GM18951 (cell line): ENCODE results near the gene SPRTN.

Experiments used
- POLR2A ChIP-seq: IDR thresholded peaks from 4 replicates; pipeline ENCODE4 v1.6.1; 2011; ENCODE audit warnings: mild to moderate bottlenecking; ENCODE audit not compliant: insufficient read length, insufficient read depth; ENCODE audit errors: extremely low read depth
- in situ Hi-C: fragments of 300-500 bp; cut with MboI; formaldehyde crosslinking; loops from one replicate; pipeline ENCODE4 v1.12.0; 2022; ENCODE audit warnings: low sequenced_read_pairs, mixed read lengths, inconsistent platforms; ENCODE audit not compliant: unreplicated experiment

Gene SPRTN

DNA sequence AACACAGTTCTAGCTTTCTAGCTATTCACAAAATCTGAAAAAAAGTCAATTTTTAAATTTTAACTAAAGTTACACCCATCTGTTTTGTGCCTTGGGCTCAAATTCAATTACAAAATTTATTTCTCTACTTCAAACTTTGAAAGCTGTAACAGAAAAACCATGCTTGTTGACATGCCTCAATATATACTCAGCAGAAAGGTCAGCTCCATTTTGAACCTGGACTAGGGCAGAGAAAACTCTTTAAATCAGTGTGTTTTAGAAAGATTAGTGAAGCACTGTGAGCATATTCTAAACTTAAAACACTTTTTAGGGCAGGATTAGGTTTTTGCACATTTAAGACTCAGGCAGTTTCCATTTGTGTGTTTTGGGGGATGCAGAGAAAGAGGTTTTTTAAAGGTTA lies 34.4 kb downstream of the SPRTN start:
- in situ Hi-C loops: no loop called here
- TF ChIP-seq POLR2A: no peak

DNA sequence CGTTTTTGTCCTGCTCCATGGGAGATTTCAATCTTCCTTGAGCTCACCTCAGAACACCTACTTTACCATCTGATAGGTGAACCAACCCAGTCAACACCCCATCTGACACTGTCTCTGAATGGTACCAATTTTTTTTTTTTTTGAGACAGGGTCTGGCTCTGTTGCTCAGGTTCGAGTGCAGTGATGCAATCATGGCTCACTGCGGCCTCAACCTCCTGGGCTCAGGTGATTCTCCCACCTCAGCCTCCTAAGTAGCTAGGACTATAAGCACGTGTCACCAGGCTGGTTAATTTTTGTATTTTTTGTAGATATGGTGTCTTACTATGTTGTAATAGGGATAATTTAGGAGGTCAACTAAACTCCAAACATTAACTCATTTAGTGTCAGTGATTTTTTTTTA lies 36.3 kb downstream of the SPRTN start:
- no peak for TF ChIP-seq POLR2A
- in situ Hi-C loops: no loop called here

DNA sequence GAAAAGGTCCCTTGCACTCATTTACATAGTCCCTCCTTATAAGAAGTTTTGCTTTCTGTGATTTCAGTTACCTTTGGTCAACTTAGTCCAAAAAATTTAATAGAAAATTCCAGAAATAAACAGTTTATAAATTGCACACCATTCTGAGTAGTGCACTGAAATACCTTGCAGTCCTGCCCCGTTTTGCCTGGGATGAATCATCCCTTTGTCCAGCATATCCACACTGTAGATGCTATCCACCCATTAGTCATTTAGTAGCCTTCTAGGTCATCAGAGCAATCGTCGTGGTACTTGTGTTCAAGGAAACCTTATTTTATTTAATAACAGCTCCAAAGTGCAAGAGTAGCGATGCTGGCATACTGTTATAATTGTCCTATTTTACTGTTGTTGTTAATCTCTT lies 38.0 kb downstream of the SPRTN start:
- in situ Hi-C loops: no loop called here
- no peak for TF ChIP-seq POLR2A

DNA sequence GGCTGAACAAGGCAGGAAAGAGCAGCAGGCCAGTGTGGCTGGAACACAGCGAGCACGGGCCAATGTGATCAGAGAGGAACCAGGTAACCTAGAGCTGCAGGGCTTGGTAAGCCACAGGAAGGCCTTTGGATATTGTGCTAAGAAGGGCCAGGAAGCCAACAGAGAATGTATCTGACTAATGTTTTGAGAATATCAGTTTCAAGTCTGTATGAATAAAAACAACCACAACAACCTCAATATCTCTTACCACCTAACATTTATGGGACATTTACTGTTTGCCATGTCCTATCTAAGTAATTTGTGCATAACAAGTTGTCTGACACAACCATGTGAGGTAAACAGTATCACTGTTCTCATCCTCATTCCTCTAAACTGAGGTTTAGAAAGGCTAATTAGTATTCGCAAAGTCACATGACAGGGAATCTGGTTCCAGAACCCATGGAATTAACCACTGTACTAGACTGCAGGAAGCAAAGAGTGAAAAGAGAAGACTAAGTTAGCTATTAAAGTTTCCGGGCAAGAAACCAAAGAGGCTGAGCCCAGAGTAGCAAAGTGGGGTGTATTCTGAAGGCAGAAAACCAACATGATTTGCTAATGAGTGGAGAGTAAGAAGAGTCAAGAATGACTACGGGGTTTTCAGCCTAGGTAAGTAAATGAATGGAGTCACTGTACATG lies 38.9 kb downstream of the SPRTN start:
- in situ Hi-C loops: no loop called here
- TF ChIP-seq POLR2A: no peak

DNA sequence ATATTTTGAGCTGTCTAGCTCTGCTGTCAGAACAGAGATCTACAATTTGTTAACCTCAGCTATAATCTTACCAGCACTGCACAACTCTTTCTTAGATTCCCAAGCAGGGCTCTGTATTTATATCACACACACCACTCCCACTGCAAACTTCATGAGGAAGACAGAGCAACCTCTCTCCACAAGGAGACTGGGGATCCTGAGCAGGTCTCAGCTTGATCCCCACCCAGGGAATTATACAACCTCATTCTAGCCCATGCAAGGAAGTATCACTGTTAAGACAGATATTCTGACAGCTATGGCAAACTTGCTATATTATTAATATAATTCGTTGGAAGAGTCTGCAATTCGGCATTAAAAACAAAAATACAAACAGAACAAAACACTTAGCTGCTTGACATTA lies 43.6 kb downstream of the SPRTN start:
- no peak for TF ChIP-seq POLR2A
- in situ Hi-C loops: no loop called here

DNA sequence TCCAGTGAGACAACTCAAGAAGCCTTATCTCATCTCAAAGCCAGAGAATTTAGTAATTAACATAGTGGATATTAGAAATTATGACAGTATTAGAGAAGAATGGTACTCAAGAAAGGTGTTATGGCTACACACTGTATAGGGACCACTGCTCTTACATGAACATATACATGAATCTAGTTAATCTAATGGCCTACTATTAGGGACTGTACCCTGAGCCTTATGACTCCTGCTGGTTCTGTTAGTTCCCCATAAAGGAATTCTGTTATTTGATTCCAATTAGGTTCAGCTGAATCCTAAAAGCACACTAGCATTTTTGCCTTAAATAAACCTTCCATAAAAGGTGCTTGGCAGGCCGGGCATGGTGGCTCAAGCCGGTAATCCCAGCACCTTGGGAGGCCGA lies 44.3 kb downstream of the SPRTN start:
- no peak for TF ChIP-seq POLR2A
- in situ Hi-C loops: no loop called here

DNA sequence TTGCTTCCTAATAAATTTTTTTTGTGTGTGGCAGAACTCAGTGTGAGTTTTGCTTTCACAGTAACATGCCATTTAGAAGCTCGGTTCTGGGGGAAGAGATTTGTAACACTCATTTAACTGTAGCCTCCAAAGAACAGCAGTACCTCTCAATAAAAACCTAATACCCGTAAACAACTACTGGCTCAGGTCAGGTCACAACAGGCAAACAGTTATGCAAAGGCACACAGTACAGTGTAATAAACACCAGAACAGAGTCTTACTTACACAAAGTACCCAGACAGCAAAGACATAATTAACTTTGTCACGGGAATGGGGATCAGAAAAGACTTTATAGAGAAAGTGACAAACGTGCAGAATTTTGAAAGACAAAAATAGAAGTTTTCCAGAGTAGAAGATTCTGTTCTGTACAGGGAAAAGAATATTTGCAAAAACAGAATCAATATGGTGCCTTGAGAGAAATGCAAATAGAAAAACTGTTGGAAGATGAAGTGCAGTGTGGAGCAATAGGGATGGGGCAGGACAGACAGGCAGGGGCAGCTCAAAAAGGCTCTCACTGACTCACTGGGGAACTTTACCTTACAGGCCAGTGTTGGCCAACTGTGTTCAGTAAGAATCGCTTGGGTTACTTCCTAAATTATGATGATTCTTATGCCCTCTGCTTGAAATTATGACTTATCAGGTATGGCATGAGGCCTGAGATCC lies 45.2 kb downstream of the SPRTN start:
- in situ Hi-C loops: no loop called here
- TF ChIP-seq POLR2A: no peak

DNA sequence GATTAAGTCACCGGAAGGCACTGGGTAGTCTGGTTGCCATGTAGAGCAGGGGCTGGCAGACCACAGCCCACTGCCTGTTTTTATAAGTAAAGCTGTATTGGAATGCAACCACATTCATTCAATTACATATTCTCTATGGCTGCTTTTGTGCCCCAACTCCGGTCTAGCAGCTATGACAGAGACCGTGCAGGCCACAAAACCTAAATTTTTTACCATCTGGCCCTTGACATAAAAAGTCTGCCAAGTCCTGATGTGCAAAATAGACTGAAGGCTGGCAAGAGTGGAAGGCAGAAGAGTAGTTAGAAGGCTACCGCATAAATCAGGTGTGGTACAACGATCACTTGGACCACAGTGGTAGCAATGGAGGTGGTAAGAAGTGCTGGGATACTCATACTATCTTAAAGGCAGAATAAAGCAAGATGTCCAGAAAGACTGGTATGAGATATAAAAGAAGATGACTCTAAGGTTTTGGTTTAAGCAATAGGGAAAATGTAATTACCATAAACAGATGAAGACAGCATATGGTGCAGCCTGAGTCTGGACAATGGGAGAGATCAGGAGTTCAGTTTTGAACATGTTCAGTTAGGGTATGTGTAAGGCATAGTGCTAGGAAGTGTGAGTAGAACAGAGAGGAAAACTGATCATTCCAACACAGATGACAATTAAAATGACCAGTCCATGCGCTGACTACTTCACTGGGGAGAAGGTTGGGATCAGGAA lies 46.8 kb downstream of the SPRTN start:
- TF ChIP-seq POLR2A: no peak
- in situ Hi-C loops: no loop called here

DNA sequence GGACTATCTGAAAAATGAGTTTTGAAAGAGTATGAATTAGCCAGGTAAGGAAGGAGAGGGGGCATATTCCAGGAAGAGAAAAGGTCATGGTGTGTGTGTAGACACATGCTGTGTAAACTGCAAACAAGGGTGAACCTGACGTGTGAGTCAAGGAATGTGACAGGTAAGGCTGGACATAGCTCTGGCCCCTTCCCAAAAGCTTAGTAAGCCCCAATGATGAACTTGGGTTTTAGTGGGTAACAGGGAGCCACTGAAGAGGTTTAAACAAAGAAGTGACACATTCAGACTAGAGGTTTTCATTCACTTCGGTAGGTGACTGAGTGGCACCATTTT lies 47.3 kb downstream of the SPRTN start:
- in situ Hi-C loops: no loop called here

DNA sequence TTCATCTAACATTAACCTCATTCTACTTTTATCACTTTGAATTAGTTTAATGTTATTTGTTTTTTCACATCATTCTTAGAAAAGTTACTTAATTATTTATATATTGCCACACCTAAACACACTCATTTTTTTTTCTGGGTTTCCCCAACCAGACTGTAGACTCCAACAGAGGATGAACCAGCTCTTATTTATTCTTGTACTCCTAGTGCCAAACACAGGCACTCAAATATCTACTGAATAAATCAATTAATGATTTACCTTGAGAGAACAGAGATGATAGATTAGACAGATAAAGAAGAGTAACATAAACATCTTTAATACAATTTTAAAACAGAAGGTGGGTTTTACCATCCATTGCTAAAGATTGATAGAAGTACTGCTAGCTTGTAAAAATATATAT lies 48.4 kb downstream of the SPRTN start:
- no peak for TF ChIP-seq POLR2A
- in situ Hi-C loops: no loop called here

More for the DNA sequence above, 47.3 kb downstream of the SPRTN start:
- no peak for TF ChIP-seq POLR2A

DNA sequence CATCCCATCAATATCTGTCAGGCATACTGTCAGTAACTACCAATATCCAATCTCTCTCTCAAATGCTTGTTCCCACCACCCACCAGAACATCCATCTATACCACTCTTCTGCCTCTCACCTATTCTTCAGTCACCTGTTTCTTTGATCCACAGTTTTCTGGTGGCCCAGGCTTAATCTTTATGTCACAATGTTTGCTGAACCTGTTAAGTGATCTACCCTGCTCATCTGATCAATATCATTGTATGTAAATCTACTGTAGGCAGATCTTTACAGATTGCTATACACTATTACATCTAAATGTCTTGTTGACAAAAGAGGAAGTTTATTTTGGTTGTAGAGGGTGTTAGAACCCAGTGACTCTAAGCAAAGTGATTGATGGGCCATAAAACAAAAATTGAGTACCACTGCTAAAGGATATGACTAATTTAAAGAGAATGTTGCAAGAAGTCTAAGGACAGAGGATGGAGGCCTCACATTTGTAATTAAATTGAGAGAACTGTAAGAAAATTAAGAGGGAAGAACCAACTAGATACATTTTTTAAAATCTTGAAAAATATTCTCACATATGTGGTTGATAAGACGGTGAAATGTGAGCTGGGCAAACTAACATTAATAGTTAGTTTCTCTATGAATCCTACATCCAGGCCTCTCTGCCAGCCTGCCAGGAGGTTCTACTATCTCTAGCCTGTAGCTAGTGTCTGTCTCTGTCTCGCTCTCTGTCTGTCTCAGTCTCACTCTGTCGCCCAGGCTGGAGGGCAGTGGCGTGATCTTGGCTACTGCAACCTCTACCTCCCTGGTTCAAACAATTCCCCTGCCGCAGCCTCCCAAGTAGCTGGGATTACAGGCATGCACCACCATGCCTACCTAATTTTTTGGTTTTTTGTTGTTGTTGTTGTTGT lies 49.9 kb downstream of the SPRTN start:
- in situ Hi-C loops: no loop called here
- no peak for TF ChIP-seq POLR2A

DNA sequence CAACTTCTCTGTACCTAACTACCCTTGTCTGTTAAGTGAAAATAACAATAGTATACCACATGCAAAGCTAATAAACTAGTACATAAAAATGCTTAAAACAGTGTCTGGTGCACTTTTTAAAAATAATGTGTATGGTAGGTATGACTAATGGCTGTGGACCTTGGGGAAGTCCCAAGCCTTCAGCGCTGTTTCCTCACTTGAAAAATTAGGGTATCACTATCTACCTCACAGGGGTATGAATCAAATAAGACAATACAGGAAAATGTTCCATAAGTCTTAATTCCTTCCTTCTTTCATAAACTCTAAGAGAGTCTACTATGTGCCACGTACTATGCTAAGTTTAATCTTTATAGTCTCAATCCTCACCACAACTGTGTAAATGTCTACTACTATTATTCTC lies 52.0 kb downstream of the SPRTN start:
- TF ChIP-seq POLR2A: no peak
- in situ Hi-C loops: no loop called here

DNA sequence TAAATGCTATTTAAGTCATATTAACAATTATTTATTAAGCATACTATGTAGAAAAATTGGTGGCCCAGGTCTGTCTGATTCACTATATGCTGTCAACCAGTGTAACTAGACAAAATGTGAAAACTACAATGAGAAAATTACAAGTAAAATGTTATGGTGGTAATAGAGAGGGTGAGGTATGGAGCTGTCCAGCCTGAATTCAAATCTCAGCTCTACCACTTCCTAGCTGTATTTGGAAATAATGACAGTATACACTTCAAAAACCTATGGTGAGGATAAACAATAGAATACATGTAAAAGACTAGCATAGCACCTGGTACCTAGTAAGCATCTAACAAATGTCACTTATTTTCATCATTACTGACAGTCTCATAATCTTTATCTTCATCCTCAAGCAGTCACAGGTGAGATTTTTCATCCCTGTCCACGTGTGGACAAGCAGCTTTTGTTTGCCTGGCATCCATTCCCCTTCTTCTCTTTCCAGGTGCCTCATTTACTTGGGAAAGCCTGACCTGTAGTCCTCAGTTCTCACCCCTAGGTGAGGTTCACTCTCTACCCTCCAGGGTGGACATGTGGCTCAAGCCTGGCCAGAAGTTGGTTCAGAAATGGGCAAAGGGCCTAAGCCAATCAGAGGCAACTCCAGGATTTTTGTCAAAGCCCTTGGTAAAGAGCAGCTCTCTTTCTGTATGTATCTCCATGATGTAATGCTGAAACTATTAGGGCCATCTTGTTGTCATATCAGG lies 54.5 kb downstream of the SPRTN start:
- in situ Hi-C loops: no loop called here
- no peak for TF ChIP-seq POLR2A

DNA sequence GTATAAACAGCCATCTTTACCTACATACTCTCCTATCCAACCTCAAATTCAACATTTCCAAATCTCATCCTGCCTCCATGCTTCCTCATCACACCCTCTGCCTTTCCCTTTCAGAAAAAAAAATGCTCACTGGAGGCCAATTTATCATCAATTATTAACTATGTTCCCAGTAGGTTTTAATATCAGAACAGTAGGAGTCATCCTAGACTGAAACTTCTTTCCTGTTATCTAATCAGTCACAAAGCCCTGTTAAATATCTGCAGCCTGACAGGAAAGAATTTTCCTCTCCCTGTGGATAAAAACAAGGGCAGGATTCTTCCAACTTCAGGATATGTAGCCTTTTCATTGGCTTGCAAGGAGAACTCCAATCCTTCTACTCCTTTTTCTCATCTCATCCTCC lies 55.6 kb downstream of the SPRTN start:
- TF ChIP-seq POLR2A: no peak
- in situ Hi-C loops: no loop called here
